Measurements from ENCODE around the gene TAGLN.
"Not testable (repeated sequence)": the region's sequence is repeated elsewhere in the genome, so short reads cannot be mapped to it uniquely, and the experiment has no call there.

TAGLN gene

GRCh38 chr11:117180661-117181585, 18.2 kb upstream of the TAGLN start:
- DNase-seq (ENCODE audit: low read depth): no peak

- no peak for DNase-seq (ENCODE audit: low read depth)
Observed at GRCh38 chr11:117181586-117182550, 17.3 kb upstream of the TAGLN start.

- no peak for DNase-seq (ENCODE audit: low read depth)
Observed at GRCh38 chr11:117182551-117182935, 16.6 kb upstream of the TAGLN start.

GRCh38 chr11:117183178-117183577, 16.0 kb upstream of the TAGLN start:
- not testable (repeated sequence) for DNase-seq (ENCODE audit: low read depth)

- no peak for DNase-seq (ENCODE audit: low read depth)
Observed at GRCh38 chr11:117183724-117184349, 15.3 kb upstream of the TAGLN start.

GRCh38 chr11:117185736-117186430, 13.3 kb upstream of the TAGLN start:
- no peak for DNase-seq (ENCODE audit: low read depth)

GRCh38 chr11:117186431-117186761, 12.8 kb upstream of the TAGLN start:
- DNase-seq (ENCODE audit: low read depth): no peak

- DNase-seq (ENCODE audit: low read depth): no peak
Observed at GRCh38 chr11:117187007-117187406, 12.2 kb upstream of the TAGLN start.

- DNase-seq (ENCODE audit: low read depth): no peak
Observed at GRCh38 chr11:117187428-117187798, 11.8 kb upstream of the TAGLN start.

GRCh38 chr11:117187799-117188481, 11.2 kb upstream of the TAGLN start:
- DNase-seq (ENCODE audit: low read depth): no peak

- DNase-seq (ENCODE audit: low read depth): no peak
Observed at GRCh38 chr11:117188620-117189081, 10.5 kb upstream of the TAGLN start.

- DNase-seq (ENCODE audit: low read depth): no peak
Observed at GRCh38 chr11:117189191-117189940, 9.8 kb upstream of the TAGLN start.

GRCh38 chr11:117189941-117190544, 9.1 kb upstream of the TAGLN start:
- DNase-seq (ENCODE audit: low read depth): no peak

GRCh38 chr11:117191680-117192400, 7.3 kb upstream of the TAGLN start:
- no peak for DNase-seq (ENCODE audit: low read depth)

- DNase-seq (ENCODE audit: low read depth): no peak
Observed at GRCh38 chr11:117192401-117192875, 6.7 kb upstream of the TAGLN start.

- no peak for DNase-seq (ENCODE audit: low read depth)
Observed at GRCh38 chr11:117193130-117194020, 5.8 kb upstream of the TAGLN start.

GRCh38 chr11:117194267-117194666, 4.9 kb upstream of the TAGLN start:
- DNase-seq (ENCODE audit: low read depth): no peak

GRCh38 chr11:117195258-117195657, 3.9 kb upstream of the TAGLN start:
- DNase-seq (ENCODE audit: low read depth): no peak

Data from activated gamma-delta T cell treated with anti-CD3 and anti-CD28 coated beads, Interleukin-2, amount 50 U/mL, for 16 hours (primary cell).